NK-92 (cell line): Measurements from ENCODE around the gene NDST1.

Experiments
- DNase-seq: peaks from one replicate; lab custom pipeline; 2025; ENCODE audit not compliant: unreplicated experiment; lab: John Stamatoyannopoulos, UW

NDST1 gene

GRCh38 chr5:150583541-150584225 is 75.8 kb downstream of the NDST1 start:
- no peak for DNase-seq

GRCh38 chr5:150584556-150585335 is 76.8 kb downstream of the NDST1 start:
- DNase-seq, result no peak

- no peak for DNase-seq
These were observed 77.9 kb downstream of the NDST1 start for GRCh38 chr5:150585781-150586341.

GRCh38 chr5:150587016-150587415 is 79.1 kb downstream of the NDST1 start:
- no peak for DNase-seq

- DNase-seq, result no peak
These were observed 80.1 kb downstream of the NDST1 start for GRCh38 chr5:150587856-150588595.

GRCh38 chr5:150588596-150588890 is 80.6 kb downstream of the NDST1 start:
- DNase-seq, result no peak

- DNase-seq, result no peak
These were observed 82.1 kb downstream of the NDST1 start for GRCh38 chr5:150589862-150590601.

GRCh38 chr5:150590979-150591695 is 83.2 kb downstream of the NDST1 start:
- no peak for DNase-seq

GRCh38 chr5:150593593-150593992 is 85.7 kb downstream of the NDST1 start:
- no peak for DNase-seq

- no peak for DNase-seq
These were observed 86.1 kb downstream of the NDST1 start for GRCh38 chr5:150593996-150594395.

GRCh38 chr5:150595466-150596031 is 87.6 kb downstream of the NDST1 start:
- no peak for DNase-seq

- DNase-seq, result no peak
These were observed 88.4 kb downstream of the NDST1 start for GRCh38 chr5:150596313-150596712.

- DNase-seq, result no peak
These were observed 88.9 kb downstream of the NDST1 start for GRCh38 chr5:150596826-150597225.

GRCh38 chr5:150598006-150598405 is 90.1 kb downstream of the NDST1 start:
- DNase-seq, result no peak

- DNase-seq, result no peak
These were observed 90.9 kb downstream of the NDST1 start for GRCh38 chr5:150598821-150599273.

- no peak for DNase-seq
These were observed 91.3 kb downstream of the NDST1 start for GRCh38 chr5:150599281-150599680.

- DNase-seq, result no peak
These were observed 92.1 kb downstream of the NDST1 start for GRCh38 chr5:150599917-150600511.

GRCh38 chr5:150600616-150601490 is 92.9 kb downstream of the NDST1 start:
- DNase-seq, result no peak
